Measurements from ENCODE around the gene CPNE5. TPM values are rescaled to one million over a fixed set of nuclear protein-coding genes. Genes with fewer than 3 reads are reported as not detected.

CPNE5 gene
- total RNA-seq, 1 donor from 2014 or later, result 59.1 TPM

DNA sequence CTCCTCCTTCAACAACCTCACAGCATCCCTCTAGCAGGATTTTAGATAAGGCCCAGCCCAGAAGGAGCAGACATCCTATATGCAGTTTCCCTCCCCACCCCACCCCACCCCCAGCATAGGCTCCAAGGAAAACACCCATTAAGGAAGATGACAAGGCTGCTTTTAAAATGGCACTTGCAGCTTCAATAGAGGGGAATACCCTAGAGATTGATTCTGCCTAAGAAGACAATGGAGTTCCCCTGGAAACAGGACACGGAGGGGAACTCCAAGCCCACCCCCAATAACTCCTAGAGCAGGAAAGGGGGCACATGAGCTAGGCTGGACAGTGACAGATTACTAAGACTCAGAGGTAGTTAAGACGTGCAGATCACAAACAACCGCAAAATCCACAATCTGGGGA lies 34.7 kb downstream of the CPNE5 start:
- ChIA-PET POLR2A (no interaction called here), CTCF (no interaction called here)
- intact Hi-C loops (cut with micrococcal nuclease), result no loop called here
- DNase-seq (no peak), ATAC-seq (ENCODE audit: low read depth) (no peak)
- Mint-ChIP-seq H3K4me1 (no peaks in the 10 kb centered on the region), H3K36me3 (ENCODE audit: low read depth) (no peaks in the 10 kb centered on the region), H3K9me3 (no peaks in the 10 kb centered on the region), H3K27ac (no peak overlapping the region), H3K27me3 (peaks cover 19% of the 10 kb centered on the region), H3K4me3 (no peak overlapping the region)
- TF ChIP-seq, protein P1, sequence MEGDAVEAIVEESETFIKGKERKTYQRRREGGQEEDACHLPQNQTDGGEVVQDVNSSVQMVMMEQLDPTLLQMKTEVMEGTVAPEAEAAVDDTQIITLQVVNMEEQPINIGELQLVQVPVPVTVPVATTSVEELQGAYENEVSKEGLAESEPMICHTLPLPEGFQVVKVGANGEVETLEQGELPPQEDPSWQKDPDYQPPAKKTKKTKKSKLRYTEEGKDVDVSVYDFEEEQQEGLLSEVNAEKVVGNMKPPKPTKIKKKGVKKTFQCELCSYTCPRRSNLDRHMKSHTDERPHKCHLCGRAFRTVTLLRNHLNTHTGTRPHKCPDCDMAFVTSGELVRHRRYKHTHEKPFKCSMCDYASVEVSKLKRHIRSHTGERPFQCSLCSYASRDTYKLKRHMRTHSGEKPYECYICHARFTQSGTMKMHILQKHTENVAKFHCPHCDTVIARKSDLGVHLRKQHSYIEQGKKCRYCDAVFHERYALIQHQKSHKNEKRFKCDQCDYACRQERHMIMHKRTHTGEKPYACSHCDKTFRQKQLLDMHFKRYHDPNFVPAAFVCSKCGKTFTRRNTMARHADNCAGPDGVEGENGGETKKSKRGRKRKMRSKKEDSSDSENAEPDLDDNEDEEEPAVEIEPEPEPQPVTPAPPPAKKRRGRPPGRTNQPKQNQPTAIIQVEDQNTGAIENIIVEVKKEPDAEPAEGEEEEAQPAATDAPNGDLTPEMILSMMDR (IDR thresholded peaks at IDR 0.05), result no peak

DNA sequence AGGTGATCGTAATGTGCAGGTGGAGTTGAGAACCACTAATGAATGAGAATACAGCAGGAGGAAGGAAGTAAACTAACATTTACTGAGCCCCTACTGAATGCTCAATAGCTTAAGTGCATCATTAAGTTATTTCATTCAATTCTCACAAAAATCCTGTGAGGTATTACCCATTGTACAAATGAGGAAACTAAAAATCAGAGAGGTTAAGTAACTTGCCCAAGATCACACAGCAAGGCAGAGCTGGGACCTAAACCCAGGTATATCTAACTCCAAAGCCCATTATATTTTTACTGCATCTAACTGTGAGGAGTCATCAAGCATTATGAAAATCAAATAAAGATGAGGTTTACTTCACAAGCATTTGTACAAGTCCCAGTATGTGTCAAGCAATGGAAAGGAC lies 35.3 kb downstream of the CPNE5 start:
- Mint-ChIP-seq H3K27ac (no peak overlapping the region), H3K27me3 (peaks cover 18% of the 10 kb centered on the region), H3K4me3 (no peak overlapping the region), H3K36me3 (ENCODE audit: low read depth) (no peaks in the 10 kb centered on the region), H3K4me1 (no peaks in the 10 kb centered on the region), H3K9me3 (no peaks in the 10 kb centered on the region)
- ATAC-seq (ENCODE audit: low read depth), result no peak
- CTCF ChIA-PET, result no interaction called here
- intact Hi-C loops (cut with micrococcal nuclease), result no loop called here
- TF ChIP-seq, protein P1 (IDR thresholded peaks at IDR 0.05), result no peak
- DNase-seq, result no peak
- POLR2A ChIA-PET, result no interaction called here

- ATAC-seq (ENCODE audit: low read depth) (no peak), DNase-seq (no peak)
- peaks cover 19% of the 10 kb centered on the region for H3K27me3 Mint-ChIP-seq
- TF ChIP-seq, protein P1 (IDR thresholded peaks at IDR 0.05), result no peak
- no peak overlapping the region for H3K27ac Mint-ChIP-seq
- no peaks in the 10 kb centered on the region for H3K4me1 Mint-ChIP-seq
- H3K9me3 Mint-ChIP-seq, result no peaks in the 10 kb centered on the region
- CTCF ChIA-PET, result no interaction called here
- intact Hi-C loops (cut with micrococcal nuclease), result no loop called here
- no peaks in the 10 kb centered on the region for H3K36me3 Mint-ChIP-seq (ENCODE audit: low read depth)
- H3K4me3 Mint-ChIP-seq, result no peak overlapping the region
- POLR2A ChIA-PET, result no interaction called here
Observed at GRCh38 chr6:36803482-36803881, 35.8 kb downstream of the CPNE5 start.

DNA sequence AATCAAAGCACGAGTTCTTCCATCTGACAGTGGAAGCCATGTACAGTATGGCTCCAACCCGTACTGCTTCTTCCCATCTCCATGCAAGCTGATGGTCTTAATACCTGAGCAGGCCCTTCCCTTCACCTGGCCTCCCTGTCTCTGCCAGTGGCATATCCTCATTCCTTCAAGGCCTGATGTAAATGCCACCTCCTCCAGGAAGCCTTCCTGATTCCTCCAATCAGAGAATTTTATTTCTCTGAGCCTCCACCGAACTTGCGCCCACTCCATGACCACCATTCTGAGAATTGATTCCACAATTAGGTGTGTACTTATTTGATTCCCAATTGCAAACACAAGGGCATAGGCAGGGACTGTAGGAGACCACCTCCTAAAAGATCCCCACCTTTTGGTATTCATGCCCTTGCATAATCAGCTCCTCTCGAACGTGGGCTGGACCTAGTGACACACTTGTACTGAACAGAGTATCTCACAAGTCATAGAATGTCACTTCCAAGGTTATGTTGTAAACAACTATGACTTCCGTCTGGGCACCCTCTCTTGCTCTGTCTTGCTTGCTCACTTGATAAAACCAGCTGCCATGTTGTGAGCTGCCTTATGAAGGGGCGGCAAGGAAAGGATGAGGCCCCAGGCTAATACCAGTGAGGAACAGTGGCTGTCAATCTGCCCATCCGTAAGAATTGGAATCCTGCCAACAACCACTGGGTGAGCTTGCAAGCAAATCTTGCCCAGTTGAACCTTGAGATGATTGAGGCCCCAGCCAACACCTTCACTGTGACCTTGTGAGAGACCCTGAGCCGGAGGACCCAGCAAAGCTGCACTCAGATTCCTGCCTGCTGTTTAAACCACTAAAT lies 38.8 kb downstream of the CPNE5 start:
- H3K36me3 Mint-ChIP-seq (ENCODE audit: low read depth), result no peaks in the 10 kb centered on the region
- DNase-seq (no peak), ATAC-seq (ENCODE audit: low read depth) (no peak)
- POLR2A ChIA-PET, result no interaction called here
- intact Hi-C loops (cut with micrococcal nuclease), result no loop called here
- CTCF ChIA-PET, result interaction anchor here (1.0 to 1.1 kb wide), 2 partner anchors 17 to 18 kb away, joined by 3 read pairs; no protein-coding TSS in a partner anchor
- H3K9me3 Mint-ChIP-seq, result no peaks in the 10 kb centered on the region
- H3K4me3 Mint-ChIP-seq, result no peak overlapping the region
- H3K4me1 Mint-ChIP-seq, result no peaks in the 10 kb centered on the region
- H3K27me3 Mint-ChIP-seq, result peaks cover 14% of the 10 kb centered on the region
- TF ChIP-seq, protein P1 (IDR thresholded peaks at IDR 0.05), result no peak
- H3K27ac Mint-ChIP-seq, result no peak overlapping the region

DNA sequence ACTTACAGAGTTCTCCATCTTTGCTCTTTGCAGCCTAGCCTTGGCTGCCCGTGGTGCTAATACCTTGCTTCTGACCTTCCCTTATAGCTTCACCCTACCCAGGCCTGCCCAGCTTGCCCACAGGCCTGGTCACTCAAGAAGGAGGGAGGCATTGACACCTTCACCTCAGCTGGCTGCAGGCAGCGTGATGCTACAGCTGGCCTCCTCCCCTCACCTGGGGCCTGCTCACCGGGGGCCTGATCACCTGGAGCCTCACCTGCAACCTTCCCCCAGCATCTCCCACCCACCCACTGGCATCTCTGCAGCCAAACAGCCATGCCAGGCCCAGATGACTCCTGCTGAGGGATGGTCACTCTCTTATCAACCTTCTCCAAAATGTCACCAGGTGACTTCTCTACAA lies 40.4 kb downstream of the CPNE5 start:
- CTCF ChIA-PET, result no interaction called here
- POLR2A ChIA-PET, result no interaction called here
- no peaks in the 10 kb centered on the region for H3K36me3 Mint-ChIP-seq (ENCODE audit: low read depth)
- TF ChIP-seq, protein P1 (IDR thresholded peaks at IDR 0.05), result no peak
- no peaks in the 10 kb centered on the region for H3K9me3 Mint-ChIP-seq
- ATAC-seq (ENCODE audit: low read depth), result no peak
- no peak for DNase-seq
- H3K4me3 Mint-ChIP-seq, result no peak overlapping the region
- peaks cover 6% of the 10 kb centered on the region for H3K27me3 Mint-ChIP-seq
- peaks cover 2% of the 10 kb centered on the region for H3K4me1 Mint-ChIP-seq
- no peak overlapping the region for H3K27ac Mint-ChIP-seq
- intact Hi-C loops (cut with micrococcal nuclease), result no loop called here

Measured in activated B cell treated with CpG ODN at 0.5 μM for 24 hours (primary cell).